HepG2 (cell line): Measurements from ENCODE around the gene ADCY5.

ENCODE experiments used
- ADNP ChIP-seq: sonication (generic); formaldehyde crosslinking; IDR thresholded peaks from 2 replicates; pipeline ENCODE4 v1.4.0; 2020; ENCODE audit warnings: missing genetic modification reagents
- FOXO4 ChIP-seq: sonication (generic); formaldehyde crosslinking; conservative IDR thresholded peaks from 2 replicates; pipeline ENCODE4 v1.8.1; 2023; ENCODE audit warnings: missing genetic modification reagents
- FOXP4 ChIP-seq: sonication (generic); formaldehyde crosslinking; IDR thresholded peaks from 2 replicates; pipeline ENCODE4 v1.4.0; 2020; ENCODE audit warnings: missing genetic modification reagents
- HNRNPLL ChIP-seq: fragments of 200-400 bp; formaldehyde crosslinking; IDR thresholded peaks from 2 replicates; pipeline ENCODE4 v1.6.1; 2017; ENCODE audit warnings: mild to moderate bottlenecking, low read depth, low read length; ENCODE audit not compliant: poor library complexity, severe bottlenecking
- JUND ChIP-seq: sonication (generic); formaldehyde crosslinking; IDR thresholded peaks from 2 replicates; pipeline ENCODE4 v1.8.0; 2022; ENCODE audit warnings: mild to moderate bottlenecking, missing genetic modification reagents
- TAF1 ChIP-seq: sonication (generic); formaldehyde crosslinking; IDR thresholded peaks from 2 replicates; pipeline ENCODE4 v1.4.0; 2020; ENCODE audit warnings: missing genetic modification reagents
- U2AF1 ChIP-seq: fragments of 200-400 bp; formaldehyde crosslinking; optimal IDR thresholded peaks from 2 replicates; pipeline ENCODE3; 2017; ENCODE audit warnings: mild to moderate bottlenecking, low read depth, low read length
- ZNF354B ChIP-seq: sonication (generic); formaldehyde crosslinking; IDR thresholded peaks from 2 replicates; pipeline ENCODE4 v1.8.0; 2022; ENCODE audit warnings: mild to moderate bottlenecking, missing genetic modification reagents
- ZSCAN12 ChIP-seq: sonication (generic); formaldehyde crosslinking; IDR thresholded peaks from 2 replicates; pipeline ENCODE4 v1.9.0; 2021; ENCODE audit warnings: mild to moderate bottlenecking, missing genetic modification reagents
- TF ChIP-seq, protein P1 (sequence below), 2 experiments: fragments of 450-650 bp in 1 of 2; sonication (generic) in 1 of 2; formaldehyde crosslinking in 1 of 2; IDR thresholded peaks; 2 replicates each; pipeline versions ENCODE4 v1.6.1 to v1.8.0; 2016 to 2022; ENCODE audit warnings: antibody characterized with exemption in 1 of 2, mild to moderate bottlenecking in 1 of 2, missing genetic modification reagents in 1 of 2

GRCh38 chr3:123370819-123371218 lies 78.1 kb downstream of the ADCY5 start:
- TF ChIP-seq FOXO4, result no peak
- TF ChIP-seq TAF1 (CRISPR knock-in tag), result no peak
- TF ChIP-seq ZSCAN12 (CRISPR knock-in tag), result no peak
- no peak for TF ChIP-seq U2AF1
- TF ChIP-seq ZNF354B (CRISPR knock-in tag), result no peak
- TF ChIP-seq JUND, result no peak
- no peak for TF ChIP-seq HNRNPLL
- no peak for TF ChIP-seq ADNP (CRISPR knock-in tag)
- no peak for TF ChIP-seq FOXP4 (CRISPR knock-in tag)
- TF ChIP-seq, protein P1, sequence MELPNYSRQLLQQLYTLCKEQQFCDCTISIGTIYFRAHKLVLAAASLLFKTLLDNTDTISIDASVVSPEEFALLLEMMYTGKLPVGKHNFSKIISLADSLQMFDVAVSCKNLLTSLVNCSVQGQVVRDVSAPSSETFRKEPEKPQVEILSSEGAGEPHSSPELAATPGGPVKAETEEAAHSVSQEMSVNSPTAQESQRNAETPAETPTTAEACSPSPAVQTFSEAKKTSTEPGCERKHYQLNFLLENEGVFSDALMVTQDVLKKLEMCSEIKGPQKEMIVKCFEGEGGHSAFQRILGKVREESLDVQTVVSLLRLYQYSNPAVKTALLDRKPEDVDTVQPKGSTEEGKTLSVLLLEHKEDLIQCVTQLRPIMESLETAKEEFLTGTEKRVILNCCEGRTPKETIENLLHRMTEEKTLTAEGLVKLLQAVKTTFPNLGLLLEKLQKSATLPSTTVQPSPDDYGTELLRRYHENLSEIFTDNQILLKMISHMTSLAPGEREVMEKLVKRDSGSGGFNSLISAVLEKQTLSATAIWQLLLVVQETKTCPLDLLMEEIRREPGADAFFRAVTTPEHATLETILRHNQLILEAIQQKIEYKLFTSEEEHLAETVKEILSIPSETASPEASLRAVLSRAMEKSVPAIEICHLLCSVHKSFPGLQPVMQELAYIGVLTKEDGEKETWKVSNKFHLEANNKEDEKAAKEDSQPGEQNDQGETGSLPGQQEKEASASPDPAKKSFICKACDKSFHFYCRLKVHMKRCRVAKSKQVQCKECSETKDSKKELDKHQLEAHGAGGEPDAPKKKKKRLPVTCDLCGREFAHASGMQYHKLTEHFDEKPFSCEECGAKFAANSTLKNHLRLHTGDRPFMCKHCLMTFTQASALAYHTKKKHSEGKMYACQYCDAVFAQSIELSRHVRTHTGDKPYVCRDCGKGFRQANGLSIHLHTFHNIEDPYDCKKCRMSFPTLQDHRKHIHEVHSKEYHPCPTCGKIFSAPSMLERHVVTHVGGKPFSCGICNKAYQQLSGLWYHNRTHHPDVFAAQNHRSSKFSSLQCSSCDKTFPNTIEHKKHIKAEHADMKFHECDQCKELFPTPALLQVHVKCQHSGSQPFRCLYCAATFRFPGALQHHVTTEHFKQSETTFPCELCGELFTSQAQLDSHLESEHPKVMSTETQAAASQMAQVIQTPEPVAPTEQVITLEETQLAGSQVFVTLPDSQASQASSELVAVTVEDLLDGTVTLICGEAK (IDR thresholded peaks at IDR 0.05), result no peak
- TF ChIP-seq, protein P1 (CRISPR knock-in tag; IDR thresholded peaks at IDR 0.05), result no peak
